HepG2 (cell line): ENCODE results near the gene EYA4.

Experiments used
- HNRNPLL ChIP-seq: fragments of 200-400 bp; formaldehyde crosslinking; IDR thresholded peaks from 2 replicates; pipeline ENCODE4 v1.6.1; 2017; ENCODE audit warnings: mild to moderate bottlenecking, low read depth, low read length; ENCODE audit not compliant: poor library complexity, severe bottlenecking
- MED13 ChIP-seq: sonication (generic); formaldehyde crosslinking; IDR thresholded peaks from 2 replicates; pipeline ENCODE4 v1.5.0; 2020; ENCODE audit warnings: missing genetic modification reagents
- NFYB ChIP-seq: sonication (generic); formaldehyde crosslinking; IDR thresholded peaks from 2 replicates; pipeline ENCODE4 v1.4.0; 2020; ENCODE audit warnings: missing genetic modification reagents
- RORA ChIP-seq: sonication (generic); formaldehyde crosslinking; IDR thresholded peaks from 2 replicates; pipeline ENCODE4 v1.5.0; 2020; ENCODE audit warnings: mild to moderate bottlenecking, missing genetic modification reagents, moderate library complexity
- ZNF563 ChIP-seq: sonication (generic); formaldehyde crosslinking; IDR thresholded peaks from 2 replicates; pipeline ENCODE4 v1.8.0; 2022; ENCODE audit warnings: mild to moderate bottlenecking, moderate library complexity, missing genetic modification reagents

DNA sequence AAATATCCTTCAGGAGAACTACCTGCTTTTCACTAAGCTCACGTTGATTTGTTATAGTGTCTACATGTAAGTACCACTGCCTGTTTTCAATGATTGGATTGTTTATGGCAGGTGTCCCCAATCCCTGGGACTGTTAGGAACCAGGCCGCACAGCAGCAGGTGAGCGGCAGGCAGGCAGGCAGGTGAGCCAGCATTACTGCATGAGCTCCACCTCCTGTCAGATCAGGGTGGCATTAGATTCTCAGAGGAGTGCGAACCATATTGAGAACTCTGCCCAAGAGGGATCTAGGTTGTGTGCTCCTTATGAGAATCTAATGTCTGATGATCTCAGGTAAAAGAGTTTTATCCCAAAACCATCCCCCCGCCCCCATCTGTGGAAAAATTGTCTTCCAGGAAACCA is 303.3 kb downstream of the EYA4 start:
- TF ChIP-seq MED13 (no peak), HNRNPLL (no peak), ZNF563 (no peak), NFYB (no peak), RORA (no peak)
